HepG2 (cell line): ENCODE measurements around the gene STX1B. TPM values are rescaled to one million over a fixed set of nuclear protein-coding genes. Genes with fewer than 3 reads are reported as not detected.

ENCODE experiments used
- ETV5 ChIP-seq: IDR thresholded peaks from 2 replicates; pipeline ENCODE4 v1.6.1; 2018; ENCODE audit warnings: missing biosample characterization, missing genetic modification reagents, inconsistent platforms, borderline replicate concordance
- GABPA ChIP-seq, 2 experiments: IDR thresholded peaks; 2 replicates each; pipeline ENCODE4 v1.6.1; 2011 to 2016; ENCODE audit warnings: low read depth in 2 of 2, low read length in 1 of 2, missing biosample characterization in 1 of 2, missing genetic modification characterization in 1 of 2
- GABPB1 ChIP-seq: IDR thresholded peaks from 2 replicates; pipeline ENCODE4 v1.6.1; 2016; ENCODE audit warnings: mild to moderate bottlenecking, missing genetic modification reagents, moderate library complexity, missing compliant biosample characterization
- HNRNPL ChIP-seq: fragments of 200-400 bp; formaldehyde crosslinking; IDR thresholded peaks from 2 replicates; pipeline ENCODE4 v1.6.1; 2017; ENCODE audit warnings: mild to moderate bottlenecking, low read depth, low read length
- JUN ChIP-seq: sonication (generic); formaldehyde crosslinking; IDR thresholded peaks from 2 replicates; pipeline ENCODE4 v1.4.0; 2020; ENCODE audit warnings: mild to moderate bottlenecking, missing genetic modification reagents
- KIAA2018 ChIP-seq: sonication (generic); formaldehyde crosslinking; IDR thresholded peaks from 2 replicates; pipeline ENCODE4 v1.5.0; 2020; ENCODE audit warnings: mild to moderate bottlenecking, missing genetic modification reagents, borderline replicate concordance
- RAD21 ChIP-seq: fragments of 450-650 bp; formaldehyde crosslinking; IDR thresholded peaks from 2 replicates; pipeline ENCODE4 v1.5.0; 2020; ENCODE audit warnings: mild to moderate bottlenecking
- RNF219 ChIP-seq: sonication (generic); formaldehyde crosslinking; IDR thresholded peaks from 2 replicates; pipeline ENCODE4 v1.5.0; 2020; ENCODE audit warnings: mild to moderate bottlenecking, missing genetic modification reagents
- RORA ChIP-seq: sonication (generic); formaldehyde crosslinking; IDR thresholded peaks from 2 replicates; pipeline ENCODE4 v1.5.0; 2020; ENCODE audit warnings: mild to moderate bottlenecking, missing genetic modification reagents, moderate library complexity
- TFDP1 ChIP-seq: IDR thresholded peaks from 2 replicates; pipeline ENCODE4 v1.6.1; 2016; ENCODE audit warnings: missing compliant biosample characterization, missing genetic modification reagents, borderline replicate concordance
- THAP11 ChIP-seq: IDR thresholded peaks from 2 replicates; pipeline ENCODE4 v1.6.1; 2016; ENCODE audit warnings: missing biosample characterization, missing genetic modification reagents
- ZBTB43 ChIP-seq: sonication (generic); formaldehyde crosslinking; conservative IDR thresholded peaks from 2 replicates; pipeline ENCODE4 v1.4.0; 2020; ENCODE audit warnings: missing genetic modification reagents
- ZC3H13 ChIP-seq: sonication (generic); formaldehyde crosslinking; IDR thresholded peaks from 2 replicates; pipeline ENCODE4 v1.8.1; 2023; ENCODE audit warnings: mild to moderate bottlenecking, missing genetic modification reagents, moderate library complexity
- ZFAT ChIP-seq: sonication (generic); formaldehyde crosslinking; conservative IDR thresholded peaks from 2 replicates; pipeline ENCODE4 v1.8.1; 2023; ENCODE audit warnings: missing genetic modification reagents, inconsistent platforms
- ZFP1 ChIP-seq: IDR thresholded peaks from 2 replicates; pipeline ENCODE4 v1.6.1; 2016
- ZNF7 ChIP-seq: IDR thresholded peaks from 2 replicates; pipeline ENCODE4 v1.6.1; 2016; ENCODE audit warnings: missing biosample characterization, missing genetic modification reagents
- polyA plus RNA-seq, 8 experiments: library from polyadenylated mRNA; depleted of rRNA in 3 of 8; stranded (reverse) in 7 of 8; unstranded in 1 of 8; fragments of >200 nt; fragmentation: Illumina TruSeq in 4 of 8; extraction: Trizol in 4 of 8; gene quantifications; 2 replicates each; pipeline versions ENCODE4 v1.2.1 to v1.2.3, GENCODE V29; 2011 to 2016; ENCODE audit warnings: low read depth in 4 of 8, missing spikeins in 1 of 8, mixed read lengths in 1 of 8; ENCODE audit not compliant: insufficient read depth in 1 of 8
- total RNA-seq, 5 experiments: library from RNA; depleted of rRNA; stranded (reverse); fragments of >200 nt; fragmentation: Illumina TruSeq; extraction: Trizol; gene quantifications; 2 replicates each; pipeline ENCODE4 v1.2.3, GENCODE V29; 2016; ENCODE audit warnings: low read depth in 1 of 5

The STX1B gene
- total and polyA plus RNA-seq, 2 of the 13 experiments (the other 11 are each of a cell fraction or from before 2014, with no cell fraction given), result 2.1 to 3.0 TPM

- TF ChIP-seq HNRNPL (0 out of 2 replicates have a peak, but pooled peaks have one; percentile 35), ETV5 (CRISPR knock-in tag) (peak; percentile 25), KIAA2018 (CRISPR knock-in tag) (no peak), TFDP1 (peak; percentile 79), THAP11 (peak; percentile 30), RORA (CRISPR knock-in tag) (no peak), JUN (peak; percentile 20; the same call in 1 of the 2 replicates), RAD21 (0 out of 2 replicates have a peak, but pooled peaks have one; percentile 48), ZBTB43 (0 out of 2 replicates have a peak, but pooled peaks have one; percentile 23), ZFAT (CRISPR knock-in tag) (no peak), GABPA (IDR thresholded peaks at IDR 0.05; ENCODE audit: low read depth, low read length) (no peak; the same call in 1 of the 2 replicates), GABPA (CRISPR knock-in tag; IDR thresholded peaks at IDR 0.05; ENCODE audit: low read depth) (no peak), ZNF7 (0 out of 2 replicates have a peak, but pooled peaks have one; percentile 5), GABPB1 (peak; percentile 66), ZFP1 (CRISPR knock-in tag) (peak; percentile 58), ZC3H13 (CRISPR knock-in tag) (peak; percentile 82), RNF219 (CRISPR knock-in tag) (no peak; the same call in 1 of the 2 replicates)
Observed at GRCh38 chr16:30996985-30997724, 13.3 kb downstream of the STX1B start (continued).
